ACHN (cell line): ENCODE data around the gene ATG101.

ENCODE experiments used
- DNase-seq: peaks from one replicate; pipeline ENCODE4 v3.0.0-alpha.2; 2015
- in situ Hi-C: cut with HindIII; loops from 2 replicates; pipeline ENCODE4 v1.10.0; 2017; ENCODE audit warnings: low sequenced_read_pairs, low pct_ligation_motif_present, low pct_unique_long_range_greater_than_20kb

ATG101 gene, protein sequence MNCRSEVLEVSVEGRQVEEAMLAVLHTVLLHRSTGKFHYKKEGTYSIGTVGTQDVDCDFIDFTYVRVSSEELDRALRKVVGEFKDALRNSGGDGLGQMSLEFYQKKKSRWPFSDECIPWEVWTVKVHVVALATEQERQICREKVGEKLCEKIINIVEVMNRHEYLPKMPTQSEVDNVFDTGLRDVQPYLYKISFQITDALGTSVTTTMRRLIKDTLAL

DNA sequence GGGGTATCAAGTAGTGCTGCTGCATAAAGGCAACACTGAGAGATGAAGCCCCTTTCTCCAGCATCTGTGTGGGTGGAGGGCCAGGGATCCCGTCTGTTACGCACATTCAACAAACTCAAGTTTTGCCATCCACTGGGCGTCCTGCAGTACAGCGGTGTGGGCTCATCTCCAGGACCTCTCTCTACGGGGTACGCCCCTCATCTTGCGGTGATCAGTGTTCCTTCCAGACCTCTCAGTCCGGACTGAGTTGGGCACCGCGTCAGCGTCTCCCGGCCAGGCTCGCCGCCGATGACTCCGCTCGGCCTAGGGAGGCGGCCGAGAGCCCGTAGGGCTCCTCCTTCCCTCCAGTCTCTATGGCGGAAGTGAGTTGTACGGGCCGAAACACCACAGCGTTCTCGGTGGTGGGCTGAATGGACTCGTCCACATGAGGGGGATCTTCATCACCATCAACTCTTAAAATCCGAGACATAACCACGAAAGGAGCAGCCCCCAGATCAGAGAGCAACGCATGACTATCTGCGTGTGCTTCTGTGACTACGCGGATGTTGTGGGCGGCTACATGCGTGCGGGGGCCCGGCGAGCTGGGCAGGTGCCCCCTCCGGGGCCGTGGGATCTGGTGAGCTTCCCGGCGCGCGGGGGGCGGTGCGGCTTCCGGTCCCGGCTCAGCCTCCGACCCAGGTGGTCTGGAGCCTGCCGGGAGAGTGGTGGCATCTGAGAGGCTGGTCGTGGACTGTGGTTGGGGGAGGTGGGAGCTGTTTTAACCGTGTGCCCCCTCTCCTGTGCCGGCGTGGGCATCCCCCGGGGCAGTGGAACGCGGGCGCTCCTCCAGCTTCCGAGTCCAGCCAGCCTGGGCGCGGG is at the start of gene ATG101:
TSS of gene ATG101 (plus strand) at position 652 of the 858 bp plus-strand sequence. CDS start 3,673 bp downstream, outside the sequence.
- in situ Hi-C loops: no loop called here
- DNase-seq: peak; percentile 99

- peak; percentile 77 for DNase-seq
- in situ Hi-C loops: no loop called here
Measured at GRCh38 chr12:52020539-52021336, 49.0 kb upstream of the ATG101 start.

DNA sequence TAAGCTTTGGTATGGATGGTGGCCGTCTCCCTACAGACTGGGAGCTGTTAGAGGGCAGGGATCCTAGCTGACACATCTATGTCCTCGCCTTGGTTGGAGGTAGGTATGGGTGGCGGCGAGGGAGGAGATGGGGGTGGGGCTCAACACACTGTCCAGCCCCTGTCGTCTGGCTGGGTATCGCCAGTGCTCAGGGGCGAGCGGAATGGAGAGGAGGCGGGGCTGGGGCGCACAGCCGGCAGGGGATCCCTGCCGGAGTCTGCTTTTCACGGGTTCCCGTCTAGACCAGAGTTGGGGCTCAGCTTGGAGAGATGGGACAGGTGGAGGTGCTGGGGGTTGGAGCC is 47.0 kb upstream of the ATG101 start:
- in situ Hi-C loops: no loop called here
- DNase-seq: no peak

DNA sequence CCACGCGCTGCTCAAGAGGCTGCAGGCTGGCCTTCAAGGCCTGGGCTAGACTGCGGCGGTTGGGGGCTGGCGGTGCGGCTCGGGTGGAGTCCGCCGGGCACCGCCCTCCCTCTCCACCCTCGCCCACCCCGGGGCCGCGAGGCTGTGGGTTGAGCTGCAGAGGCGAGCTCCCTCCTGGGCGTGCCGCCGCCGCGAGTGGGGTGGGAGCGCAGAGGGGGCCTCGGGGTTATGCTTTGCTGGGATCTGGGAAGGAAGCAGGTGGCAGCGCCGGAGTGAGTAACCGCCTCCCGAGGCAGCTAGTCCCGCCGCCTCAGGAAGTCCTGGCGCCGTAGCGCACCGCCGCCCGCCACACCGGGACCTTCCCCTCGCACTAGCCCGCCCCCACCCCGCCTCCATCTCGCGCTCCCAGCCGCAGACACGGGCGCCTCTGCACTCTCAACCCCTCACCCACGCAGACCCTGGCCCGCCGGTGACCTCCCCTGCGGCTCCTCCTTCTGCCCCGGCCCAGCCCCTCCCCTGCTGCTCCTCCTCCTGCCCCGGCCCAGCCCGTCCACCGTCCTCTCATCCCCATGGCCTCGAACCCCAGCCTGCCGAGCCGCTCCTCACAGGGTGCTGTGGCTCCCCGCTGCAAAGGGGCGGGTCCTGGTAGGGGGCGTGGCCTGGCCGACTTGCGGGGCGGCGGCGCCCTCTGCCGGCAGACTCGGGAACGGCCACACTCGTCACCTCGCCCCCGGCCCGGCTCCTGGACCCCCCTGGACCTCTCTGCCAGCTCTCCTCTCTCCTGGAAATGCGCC is 46.4 kb upstream of the ATG101 start:
- in situ Hi-C loops: no loop called here
- DNase-seq: peak; percentile 91

GRCh38 chr12:52023976-52024688 is 45.6 kb upstream of the ATG101 start:
- in situ Hi-C loops: no loop called here
- DNase-seq: no peak

- DNase-seq: no peak
- in situ Hi-C loops: no loop called here
Measured at GRCh38 chr12:52024845-52025230, 44.9 kb upstream of the ATG101 start.

GRCh38 chr12:52026263-52026662 is 43.5 kb upstream of the ATG101 start:
- DNase-seq: no peak
- in situ Hi-C loops: no loop called here

- DNase-seq: no peak
- in situ Hi-C loops: no loop called here
Measured at GRCh38 chr12:52027085-52027843, 42.5 kb upstream of the ATG101 start.

DNA sequence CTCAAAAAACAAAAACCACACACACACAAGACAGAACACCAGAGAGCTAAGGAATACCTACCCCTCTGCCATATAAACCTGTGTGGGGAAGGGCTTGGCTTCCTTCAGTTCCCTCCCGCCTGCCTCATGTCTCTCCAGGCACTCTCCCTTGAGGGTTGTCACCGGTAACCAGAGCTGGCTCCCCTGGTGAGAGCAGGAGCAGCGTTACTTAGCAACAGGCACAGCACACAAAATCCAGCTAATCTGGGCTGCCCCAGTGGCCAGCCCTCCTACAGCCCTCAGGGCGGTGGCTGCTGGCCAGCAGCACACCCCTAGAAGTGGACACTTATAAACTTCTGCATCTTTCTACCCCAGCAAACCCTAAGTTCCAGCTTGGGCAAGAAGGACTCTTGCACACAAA is 40.1 kb upstream of the ATG101 start:
- in situ Hi-C loops: loop anchor here (5.0 kb wide), 1 partner anchor 88 kb away; no protein-coding TSS in a partner anchor

DNA sequence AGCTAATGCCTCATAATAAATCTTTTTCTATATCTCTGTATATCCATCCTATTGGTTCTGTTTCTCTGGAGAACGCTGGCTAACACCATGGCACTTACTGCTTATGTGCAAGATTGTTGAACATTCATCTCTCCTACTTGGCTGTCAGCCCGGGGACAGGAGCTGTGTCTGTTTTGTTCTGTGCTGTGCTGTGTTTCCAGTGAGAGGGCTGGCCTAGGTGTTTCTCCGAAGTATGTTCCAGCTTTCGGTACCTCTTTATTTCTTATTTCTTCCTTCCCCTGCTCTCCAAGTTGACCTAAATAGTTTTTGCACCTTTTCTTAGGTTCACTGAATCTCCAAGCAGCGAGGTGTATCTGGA is 37.4 kb upstream of the ATG101 start:
- DNase-seq: peak; percentile 51
- in situ Hi-C loops: loop anchor here (5.0 kb wide), 1 partner anchor 85 kb away; no protein-coding TSS in a partner anchor

More for the DNA sequence above, 40.1 kb upstream of the ATG101 start:
- DNase-seq: peak; percentile 19

DNA sequence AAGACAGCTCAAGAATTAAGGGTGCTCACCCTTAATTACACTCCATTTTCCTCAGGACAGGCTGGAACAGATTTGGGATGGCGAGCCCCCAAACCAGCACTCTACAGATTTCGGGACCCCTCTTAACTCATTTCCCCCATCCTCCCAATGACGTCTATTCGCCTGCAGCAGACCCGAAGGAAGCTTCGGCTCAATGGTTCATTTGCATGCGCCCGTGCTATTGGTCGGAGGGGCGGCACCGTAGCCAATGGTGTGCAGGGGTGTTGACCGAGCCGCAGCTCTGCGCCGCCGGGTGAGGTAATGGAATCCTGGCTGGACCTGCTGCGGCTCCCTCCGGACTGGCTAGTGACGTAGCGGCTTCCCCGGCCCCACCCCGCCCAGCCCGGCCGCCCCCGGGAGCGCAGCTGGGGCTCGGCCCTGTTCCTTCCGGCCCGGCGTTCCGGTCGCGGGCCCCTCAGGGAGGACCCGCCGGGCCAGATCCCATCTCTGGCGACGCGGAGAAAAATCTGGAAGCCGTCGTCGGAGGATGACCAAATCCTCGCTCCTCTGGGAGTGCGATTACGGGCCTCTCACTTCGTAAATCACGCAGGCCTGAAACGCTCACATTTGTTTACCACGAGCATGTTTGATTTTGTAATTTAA is 36.9 kb upstream of the ATG101 start:
- in situ Hi-C loops: loop anchor here (5.0 kb wide), 1 partner anchor 84 kb away; no protein-coding TSS in a partner anchor

DNA sequence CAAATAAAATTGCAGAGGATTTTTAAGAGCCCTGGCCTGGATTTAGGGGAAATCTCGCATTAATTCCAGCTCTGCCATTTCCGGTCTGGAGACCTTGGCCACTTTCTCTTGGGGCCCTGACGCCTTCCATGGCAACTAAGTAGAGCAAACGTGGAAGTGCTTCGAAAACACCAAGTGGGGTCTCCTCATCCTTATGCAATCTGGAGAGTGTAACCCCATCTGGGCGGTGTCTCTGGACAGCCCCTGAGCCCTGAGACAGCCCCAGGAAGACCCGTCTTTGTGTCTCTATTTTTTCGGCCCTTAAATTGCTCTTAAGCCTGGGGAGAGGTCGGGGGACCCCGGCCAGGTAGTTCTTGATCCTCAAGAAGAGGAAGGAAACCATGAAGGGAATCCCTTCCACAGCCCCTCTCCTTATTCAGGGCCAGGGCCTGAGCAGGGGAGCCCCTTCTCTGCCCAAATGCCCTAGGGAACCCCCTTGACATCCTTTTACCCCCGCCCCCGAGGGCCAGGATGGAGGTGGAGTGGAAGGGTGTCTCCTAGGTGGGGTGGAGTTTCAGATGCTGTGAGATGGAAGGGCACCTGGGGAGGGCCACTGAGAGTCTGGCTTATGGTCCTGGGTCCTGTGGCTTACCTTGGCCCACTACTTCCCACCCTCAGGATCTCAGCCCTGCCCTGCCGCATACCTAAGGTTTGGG is 36.2 kb upstream of the ATG101 start:
- in situ Hi-C loops: loop anchor here (5.0 kb wide), 1 partner anchor 84 kb away; no protein-coding TSS in a partner anchor
- DNase-seq: no peak

More for the DNA sequence above, 36.9 kb upstream of the ATG101 start:
- peak; percentile 99 for DNase-seq

DNA sequence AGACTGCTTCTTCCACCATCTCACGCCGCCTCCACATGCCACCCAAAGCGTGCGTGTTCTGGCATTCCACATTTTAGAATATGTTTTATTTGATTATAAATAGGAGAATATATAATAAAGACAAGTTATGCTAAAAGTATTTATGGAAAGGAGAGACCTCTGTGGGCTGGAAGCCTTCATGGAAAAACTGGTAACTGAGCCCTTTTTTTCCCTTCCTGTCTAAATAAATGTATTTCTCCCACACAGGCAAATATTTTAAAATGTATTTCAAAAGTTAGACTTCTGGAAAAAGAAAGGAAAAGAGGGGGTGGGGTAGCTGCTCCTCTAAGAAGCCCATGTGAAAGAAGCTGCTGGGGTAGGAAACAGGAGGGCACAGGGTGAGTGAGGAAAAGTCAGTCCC is 34.6 kb upstream of the ATG101 start:
- in situ Hi-C loops: no loop called here
- no peak for DNase-seq

DNA sequence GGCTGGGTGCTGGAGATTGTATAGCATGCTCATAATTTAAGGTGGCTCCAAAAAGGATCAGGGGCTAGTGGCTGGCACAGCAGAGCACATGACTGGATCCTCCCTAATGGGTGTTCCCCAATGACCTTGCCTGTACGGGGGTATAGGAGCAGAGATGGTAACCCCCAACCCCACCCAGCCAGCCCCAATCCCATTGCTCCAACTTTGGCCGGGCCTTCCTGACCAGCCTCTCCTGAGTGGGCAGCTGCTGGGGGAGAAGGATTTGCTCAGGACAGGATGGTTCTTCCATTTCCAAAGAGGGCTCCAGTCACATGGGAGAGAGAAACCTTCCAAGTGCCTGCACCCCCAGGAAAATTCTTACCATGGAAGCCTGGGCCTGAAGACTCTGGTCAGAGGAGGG is 33.9 kb upstream of the ATG101 start:
- in situ Hi-C loops: no loop called here
- no peak for DNase-seq

DNA sequence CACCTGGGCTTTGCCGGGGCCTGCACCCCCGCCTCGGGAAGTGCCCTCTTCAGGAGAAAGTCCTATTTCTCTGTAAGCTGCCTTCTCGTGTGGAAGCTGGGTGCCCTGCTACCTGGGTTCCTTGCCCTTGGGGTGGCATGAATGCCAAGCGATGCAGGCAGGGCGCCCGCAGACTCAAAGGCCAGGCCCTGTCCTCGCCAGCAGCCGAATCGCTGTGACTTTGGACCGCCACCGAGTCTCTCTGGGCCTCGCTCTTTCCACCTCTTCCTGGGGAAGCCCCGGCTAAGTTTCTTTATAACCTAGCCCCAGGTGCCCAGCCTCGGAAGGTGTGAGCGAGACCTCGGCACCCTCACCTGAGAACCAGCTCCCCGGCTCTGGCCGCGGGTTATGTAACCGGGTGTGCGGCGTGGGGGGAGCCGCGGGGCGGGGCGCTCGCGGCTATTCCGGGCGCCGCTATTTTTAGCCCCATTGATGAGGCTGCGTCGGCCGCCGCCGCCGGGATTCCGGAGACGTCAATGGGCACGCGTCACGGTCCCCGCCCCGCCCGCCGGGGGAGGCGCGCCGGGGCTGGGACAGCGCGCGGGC is 33.1 kb upstream of the ATG101 start:
- in situ Hi-C loops: no loop called here
- DNase-seq: peak; percentile 83
